ENCODE results near the gene TNK2.
"Not testable (repeated sequence)": the region's sequence is repeated elsewhere in the genome, so short reads cannot be mapped to it uniquely, and the experiment has no call there.

TNK2 gene

GRCh38 chr3:195867631-195868335 is 40.6 kb downstream of the TNK2 start:
- no peak for DNase-seq

GRCh38 chr3:195866686-195867511 is 41.5 kb downstream of the TNK2 start:
- DNase-seq = no peak

- DNase-seq = no peak
Observed at GRCh38 chr3:195865752-195866151, 42.6 kb downstream of the TNK2 start.

- no peak for DNase-seq
Observed at GRCh38 chr3:195863121-195864061, 45.0 kb downstream of the TNK2 start.

GRCh38 chr3:195862318-195862717 is 46.0 kb downstream of the TNK2 start:
- not testable (repeated sequence) for DNase-seq

- no peak for DNase-seq
Observed at GRCh38 chr3:195860456-195860855, 47.9 kb downstream of the TNK2 start.

- DNase-seq = no peak
Observed at GRCh38 chr3:195859846-195860411, 48.4 kb downstream of the TNK2 start.

GRCh38 chr3:195859061-195859845 is 49.1 kb downstream of the TNK2 start:
- DNase-seq = peak; percentile 3

GRCh38 chr3:195856410-195857084 is 51.8 kb downstream of the TNK2 start:
- no peak for DNase-seq

- no peak for DNase-seq
Observed at GRCh38 chr3:195855471-195856409, 52.6 kb downstream of the TNK2 start.

GRCh38 chr3:195854628-195855294 is 53.6 kb downstream of the TNK2 start:
- no peak for DNase-seq

- DNase-seq = no peak
Observed at GRCh38 chr3:195853996-195854395, 54.4 kb downstream of the TNK2 start.

GRCh38 chr3:195853036-195853435 is 55.3 kb downstream of the TNK2 start:
- no peak for DNase-seq

- DNase-seq = peak; percentile 69
Observed at GRCh38 chr3:195850857-195851543, 57.4 kb downstream of the TNK2 start.

- no peak for DNase-seq
Observed at GRCh38 chr3:195849322-195850074, 58.9 kb downstream of the TNK2 start.

GRCh38 chr3:195847055-195847950 is 61.0 kb downstream of the TNK2 start:
- DNase-seq = no peak

GRCh38 chr3:195845483-195845882 is 62.9 kb downstream of the TNK2 start:
- no peak for DNase-seq
